Esophagus muscularis mucosa (tissue), 4 donors: ENCODE data around the gene PKMYT1.

Experiments
- EP300 ChIP-seq: sonication (generic); formaldehyde crosslinking; IDR thresholded peaks from one replicate; pipeline ENCODE4 v1.6.1; 2017; ENCODE audit warnings: antibody characterized with exemption
- POLR2A ChIP-seq: fragments of 450-650 bp; IDR thresholded peaks from one replicate; pipeline ENCODE4 v1.6.1; 2017; ENCODE audit warnings: antibody characterized with exemption, moderate library complexity, mild to moderate bottlenecking, low read depth
- POLR2AphosphoS5 ChIP-seq, 2 donors: sonication (generic); formaldehyde crosslinking; IDR thresholded peaks; one replicate each; pipeline ENCODE4 v1.6.1; 2017; ENCODE audit warnings: antibody characterized with exemption in 2 of 2
- TF ChIP-seq, protein P1 (sequence below), 3 experiments: fragments of 200-600 bp in 2 of 3; fragments of 450-650 bp in 1 of 3; sonication (generic) in 2 of 3; IDR thresholded peaks; one replicate each; pipeline ENCODE4 v1.5.1; 2017 to 2019; ENCODE audit warnings: antibody characterized with exemption in 3 of 3, mild to moderate bottlenecking in 2 of 3, moderate library complexity in 1 of 3

- TF ChIP-seq, protein P1, sequence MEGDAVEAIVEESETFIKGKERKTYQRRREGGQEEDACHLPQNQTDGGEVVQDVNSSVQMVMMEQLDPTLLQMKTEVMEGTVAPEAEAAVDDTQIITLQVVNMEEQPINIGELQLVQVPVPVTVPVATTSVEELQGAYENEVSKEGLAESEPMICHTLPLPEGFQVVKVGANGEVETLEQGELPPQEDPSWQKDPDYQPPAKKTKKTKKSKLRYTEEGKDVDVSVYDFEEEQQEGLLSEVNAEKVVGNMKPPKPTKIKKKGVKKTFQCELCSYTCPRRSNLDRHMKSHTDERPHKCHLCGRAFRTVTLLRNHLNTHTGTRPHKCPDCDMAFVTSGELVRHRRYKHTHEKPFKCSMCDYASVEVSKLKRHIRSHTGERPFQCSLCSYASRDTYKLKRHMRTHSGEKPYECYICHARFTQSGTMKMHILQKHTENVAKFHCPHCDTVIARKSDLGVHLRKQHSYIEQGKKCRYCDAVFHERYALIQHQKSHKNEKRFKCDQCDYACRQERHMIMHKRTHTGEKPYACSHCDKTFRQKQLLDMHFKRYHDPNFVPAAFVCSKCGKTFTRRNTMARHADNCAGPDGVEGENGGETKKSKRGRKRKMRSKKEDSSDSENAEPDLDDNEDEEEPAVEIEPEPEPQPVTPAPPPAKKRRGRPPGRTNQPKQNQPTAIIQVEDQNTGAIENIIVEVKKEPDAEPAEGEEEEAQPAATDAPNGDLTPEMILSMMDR (IDR thresholded peaks at IDR 0.05), result no peak
- no peak for TF ChIP-seq POLR2AphosphoS5 (IDR thresholded peaks at IDR 0.05)
- TF ChIP-seq POLR2A, result no peak
- TF ChIP-seq EP300, result no peak
Observed at GRCh38 chr16:2934450-2934849, 45.8 kb downstream of the PKMYT1 start.
